Body of pancreas (tissue), 4 donors: ENCODE measurements around the gene ZNF70.

ENCODE experiments used
- POLR2A ChIP-seq, 3 donors: fragments of 450-650 bp; IDR thresholded peaks; one replicate each; pipeline ENCODE4 v1.6.1; 2016; ENCODE audit warnings: antibody characterized with exemption in 3 of 3, mild to moderate bottlenecking in 2 of 3
- TF ChIP-seq, protein P1 (sequence below), 7 experiments: fragments of 450-650 bp in 4 of 7; fragments of 200-600 bp in 3 of 7; sonication (generic) in 3 of 7; IDR thresholded peaks; one replicate each; pipeline ENCODE4 v1.5.1; 2016 to 2019; ENCODE audit warnings: antibody characterized with exemption in 7 of 7

GRCh38 chr22:23754980-23755636, 4.2 kb upstream of the ZNF70 start:
- TF ChIP-seq, protein P1, sequence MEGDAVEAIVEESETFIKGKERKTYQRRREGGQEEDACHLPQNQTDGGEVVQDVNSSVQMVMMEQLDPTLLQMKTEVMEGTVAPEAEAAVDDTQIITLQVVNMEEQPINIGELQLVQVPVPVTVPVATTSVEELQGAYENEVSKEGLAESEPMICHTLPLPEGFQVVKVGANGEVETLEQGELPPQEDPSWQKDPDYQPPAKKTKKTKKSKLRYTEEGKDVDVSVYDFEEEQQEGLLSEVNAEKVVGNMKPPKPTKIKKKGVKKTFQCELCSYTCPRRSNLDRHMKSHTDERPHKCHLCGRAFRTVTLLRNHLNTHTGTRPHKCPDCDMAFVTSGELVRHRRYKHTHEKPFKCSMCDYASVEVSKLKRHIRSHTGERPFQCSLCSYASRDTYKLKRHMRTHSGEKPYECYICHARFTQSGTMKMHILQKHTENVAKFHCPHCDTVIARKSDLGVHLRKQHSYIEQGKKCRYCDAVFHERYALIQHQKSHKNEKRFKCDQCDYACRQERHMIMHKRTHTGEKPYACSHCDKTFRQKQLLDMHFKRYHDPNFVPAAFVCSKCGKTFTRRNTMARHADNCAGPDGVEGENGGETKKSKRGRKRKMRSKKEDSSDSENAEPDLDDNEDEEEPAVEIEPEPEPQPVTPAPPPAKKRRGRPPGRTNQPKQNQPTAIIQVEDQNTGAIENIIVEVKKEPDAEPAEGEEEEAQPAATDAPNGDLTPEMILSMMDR (IDR thresholded peaks at IDR 0.05) = no peak
- TF ChIP-seq POLR2A (IDR thresholded peaks at IDR 0.05) = no peak
